Glomerular endothelial cell (primary cell): ENCODE measurements around the gene FNDC11. TPM values are rescaled to one million over a fixed set of nuclear protein-coding genes. Genes with fewer than 3 reads are reported as not detected.

Experiments used
- DNase-seq: peaks from one replicate; pipeline ENCODE4 v3.0.0-alpha.2; 2011; ENCODE audit warnings: low read depth, low spot score; ENCODE audit errors: extremely low read depth
- total RNA-seq: library from RNA; depleted of rRNA; stranded (reverse); fragments of >200 nt; gene quantifications from 2 replicates; pipeline ENCODE4 v1.2.3, GENCODE V29; 2015

Gene FNDC11
- total RNA-seq, 1 donor from 2014 or later, result 0.99 TPM

DNA sequence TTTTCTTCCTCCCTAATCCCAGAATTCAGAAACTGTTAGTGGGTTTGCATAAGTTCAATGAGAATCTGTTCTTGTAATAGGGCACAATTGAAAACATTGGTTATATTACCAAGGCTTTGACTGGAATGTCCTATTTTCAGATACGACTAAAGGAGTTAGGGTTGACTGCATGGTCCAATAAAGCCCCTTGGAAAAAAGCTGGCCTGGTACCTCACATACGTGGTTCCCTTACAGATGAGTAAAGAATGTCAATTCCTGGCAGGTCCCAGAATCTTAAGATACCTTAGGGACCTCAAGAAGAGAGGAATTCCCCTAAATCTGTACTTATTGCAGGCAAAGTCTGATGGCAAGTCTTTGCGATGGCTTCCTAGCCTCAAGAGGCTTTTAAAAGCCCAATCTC is 28.8 kb upstream of the FNDC11 start:
- no peak for DNase-seq

- DNase-seq, result no peak
Observed at GRCh38 chr20:63525971-63526370, 28.0 kb upstream of the FNDC11 start.

DNA sequence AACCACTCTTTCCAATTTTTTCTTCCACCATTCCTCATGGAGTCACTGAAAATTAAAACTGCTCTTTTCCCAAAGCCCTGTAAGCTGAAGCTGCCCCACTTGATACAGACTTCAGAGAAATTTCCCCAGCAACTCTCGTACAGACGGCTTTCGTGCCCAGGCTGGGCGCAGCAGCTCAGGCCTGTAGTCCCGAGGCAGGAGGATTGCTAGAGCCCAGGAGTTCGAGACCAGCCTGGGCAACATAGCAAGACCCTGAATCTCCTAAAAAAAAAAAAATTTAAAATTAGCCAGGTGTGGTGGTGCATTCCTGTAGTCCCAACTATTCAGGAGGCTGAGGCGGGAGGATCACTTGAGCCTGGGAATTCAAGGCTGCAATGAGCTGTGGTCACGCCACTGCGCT is 26.8 kb upstream of the FNDC11 start:
- DNase-seq, result no peak

GRCh38 chr20:63529180-63529860 is 24.6 kb upstream of the FNDC11 start:
- DNase-seq, result no peak

- DNase-seq, result no peak
Observed at GRCh38 chr20:63529861-63530787, 23.8 kb upstream of the FNDC11 start.

DNA sequence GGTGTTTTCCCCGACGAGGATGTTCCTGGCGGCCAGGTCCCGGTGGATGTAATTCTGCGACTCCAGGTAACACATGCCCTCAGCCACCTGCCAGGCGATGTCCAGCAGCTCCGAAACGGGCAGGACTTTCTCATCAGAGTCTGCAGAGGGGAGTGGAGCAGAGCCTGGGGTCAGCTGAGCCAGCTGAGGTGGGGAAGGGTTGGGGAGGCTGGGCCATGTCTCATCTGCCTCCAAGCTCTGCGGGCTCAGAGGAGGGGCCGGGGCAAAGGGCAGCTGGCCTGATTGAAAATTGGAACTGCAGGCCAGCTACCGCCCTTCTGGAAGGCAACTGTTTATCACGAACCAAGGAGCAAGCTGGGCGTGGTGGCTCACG is 23.2 kb upstream of the FNDC11 start:
- no peak for DNase-seq

GRCh38 chr20:63531686-63532448 is 22.1 kb upstream of the FNDC11 start:
- DNase-seq, result no peak

DNA sequence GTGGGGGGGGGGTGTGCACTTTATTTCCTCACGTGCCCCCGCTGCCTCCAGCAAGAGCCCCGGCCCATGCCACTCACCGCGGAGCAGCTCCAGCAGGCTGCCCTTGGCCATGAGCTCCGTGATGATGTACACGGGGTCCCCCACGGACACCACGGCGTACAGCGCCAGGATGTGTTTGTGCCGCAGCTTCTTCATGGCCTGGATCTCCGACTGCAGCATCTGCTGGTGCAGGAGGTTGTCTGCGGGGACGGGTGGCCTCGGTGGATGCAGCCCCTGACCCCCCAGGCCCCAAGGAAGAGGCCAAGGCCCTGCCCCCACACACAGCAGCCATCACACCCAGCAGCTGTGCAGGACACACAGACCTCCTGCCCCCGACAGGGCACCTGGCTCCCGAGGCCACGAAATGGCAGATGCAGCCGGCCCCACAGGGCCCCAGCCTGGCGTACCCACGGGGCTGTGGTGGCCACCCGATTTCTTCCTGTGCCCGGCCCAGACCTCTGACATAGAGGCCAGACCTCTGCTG is 21.4 kb upstream of the FNDC11 start:
- DNase-seq, result no peak

GRCh38 chr20:63533388-63533787 is 20.6 kb upstream of the FNDC11 start:
- no peak for DNase-seq

DNA sequence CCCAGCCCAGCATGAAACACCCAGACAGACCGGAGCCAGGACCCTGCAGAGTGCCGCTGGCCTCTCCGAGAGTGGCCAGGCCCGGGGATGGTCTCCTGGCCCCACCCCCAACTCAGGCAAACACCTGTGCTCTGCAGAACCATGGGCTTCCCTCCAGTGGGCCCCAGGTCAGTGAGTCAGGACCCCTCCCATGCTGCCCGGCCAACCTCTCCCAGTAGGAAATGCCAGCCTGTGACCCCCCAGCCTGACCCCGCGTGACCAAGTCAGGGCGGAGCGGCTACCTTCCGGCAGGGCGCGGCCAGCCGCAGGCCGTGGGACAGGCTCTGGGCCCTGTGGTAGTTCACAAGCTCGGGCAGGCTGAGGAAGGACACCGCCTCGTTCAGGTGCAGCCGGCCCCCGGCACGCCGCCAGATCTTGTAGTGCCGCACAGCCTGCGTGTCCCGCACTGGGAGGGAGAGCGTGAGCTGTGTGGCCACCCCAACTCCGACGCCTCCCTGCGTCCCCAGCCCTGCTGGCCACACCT is 20.0 kb upstream of the FNDC11 start:
- DNase-seq, result no peak

DNA sequence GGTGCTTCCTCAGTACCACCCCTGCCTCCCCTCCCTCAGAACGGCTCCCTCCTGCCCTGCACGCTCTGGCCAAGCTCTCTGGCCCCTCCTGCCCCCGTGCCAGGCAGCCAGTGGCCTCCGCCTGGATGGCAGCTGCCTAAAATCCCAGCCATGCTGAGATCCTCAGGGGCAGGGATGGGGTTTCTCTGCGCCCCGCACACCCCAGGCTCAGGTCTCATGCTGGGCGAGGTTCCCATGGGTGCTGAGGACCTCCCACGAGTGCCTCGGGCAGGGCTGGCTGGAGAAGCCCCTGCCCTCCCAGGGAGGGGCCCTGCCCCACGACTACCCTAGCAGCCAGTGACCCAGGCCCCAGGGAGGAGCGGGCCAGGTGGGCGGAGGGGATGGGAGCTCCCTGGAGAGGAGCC is 19.5 kb upstream of the FNDC11 start:
- DNase-seq, result no peak

DNA sequence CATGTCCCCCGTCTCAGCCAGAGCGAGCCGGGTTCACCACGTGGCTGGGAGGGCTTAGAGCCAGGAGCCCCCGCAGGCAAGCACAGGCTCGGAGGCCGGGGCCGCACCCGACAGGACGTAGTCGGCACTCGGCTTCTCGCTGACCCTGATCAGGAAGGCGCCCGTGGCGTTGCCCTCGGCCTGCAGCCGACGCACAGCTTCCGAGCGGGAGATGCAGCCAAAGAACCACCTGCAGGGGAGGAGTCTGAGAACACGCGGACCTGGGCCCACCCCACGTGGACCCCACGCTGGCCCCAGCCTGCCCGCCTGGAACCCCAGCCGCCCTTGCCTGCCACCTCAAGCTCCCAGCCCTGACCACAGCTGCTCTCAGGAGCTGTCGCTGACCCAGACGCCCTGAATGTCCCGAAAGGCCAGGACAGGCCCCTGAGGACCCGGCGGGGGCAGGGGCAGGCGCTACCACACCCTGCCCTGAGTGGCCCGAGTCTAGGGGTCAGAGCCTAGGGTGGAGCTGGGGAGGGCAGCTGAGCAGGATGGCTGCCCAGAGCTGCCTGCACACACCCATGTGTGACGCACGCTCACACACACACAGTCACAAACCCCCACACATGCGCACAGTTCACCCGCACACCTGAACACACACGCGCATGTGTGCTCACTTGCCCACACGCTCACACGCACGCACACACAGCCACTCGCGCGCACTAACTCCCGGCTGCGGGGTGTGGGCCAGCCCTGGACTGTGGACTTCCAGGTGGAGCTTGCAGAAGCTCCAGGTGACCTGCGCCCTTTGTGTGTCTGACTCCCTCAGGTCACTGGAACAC is 18.9 kb upstream of the FNDC11 start:
- DNase-seq, result no peak

DNA sequence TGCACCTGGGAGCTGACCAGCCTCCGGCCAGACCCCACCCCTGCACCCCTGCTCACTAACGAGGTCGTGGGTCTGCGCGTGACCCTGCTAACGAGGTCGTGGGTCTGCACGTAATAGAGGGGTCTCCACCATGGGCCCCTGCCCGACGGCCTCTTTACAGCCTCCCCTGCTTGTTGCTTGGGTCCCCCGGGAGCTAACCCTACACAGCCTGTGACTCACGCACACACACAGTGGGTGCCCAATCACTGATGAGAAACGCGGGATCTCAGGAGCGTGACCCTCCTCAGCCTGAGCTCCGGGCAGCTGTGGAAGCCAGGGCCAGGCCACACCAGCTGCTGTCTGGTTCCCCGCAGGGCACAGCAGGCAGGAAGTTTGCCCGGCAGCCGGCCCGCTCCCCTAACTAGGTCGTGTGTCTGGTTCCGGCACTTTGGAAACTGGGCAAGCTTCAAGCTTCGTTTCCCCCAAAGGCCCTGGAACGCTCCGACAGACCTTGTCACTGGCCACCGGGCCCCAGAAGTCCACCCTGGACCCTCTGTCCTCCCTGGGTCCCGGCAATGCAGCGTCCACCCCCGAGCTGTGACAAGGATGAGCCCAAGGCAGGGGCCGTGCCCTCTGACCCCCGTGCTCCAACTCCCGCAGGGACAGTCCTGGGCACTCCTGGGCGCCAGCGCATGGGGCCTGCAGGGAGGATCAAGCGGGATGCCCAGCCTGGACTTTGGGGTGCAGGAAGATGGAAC is 17.6 kb upstream of the FNDC11 start:
- DNase-seq, result no peak

DNA sequence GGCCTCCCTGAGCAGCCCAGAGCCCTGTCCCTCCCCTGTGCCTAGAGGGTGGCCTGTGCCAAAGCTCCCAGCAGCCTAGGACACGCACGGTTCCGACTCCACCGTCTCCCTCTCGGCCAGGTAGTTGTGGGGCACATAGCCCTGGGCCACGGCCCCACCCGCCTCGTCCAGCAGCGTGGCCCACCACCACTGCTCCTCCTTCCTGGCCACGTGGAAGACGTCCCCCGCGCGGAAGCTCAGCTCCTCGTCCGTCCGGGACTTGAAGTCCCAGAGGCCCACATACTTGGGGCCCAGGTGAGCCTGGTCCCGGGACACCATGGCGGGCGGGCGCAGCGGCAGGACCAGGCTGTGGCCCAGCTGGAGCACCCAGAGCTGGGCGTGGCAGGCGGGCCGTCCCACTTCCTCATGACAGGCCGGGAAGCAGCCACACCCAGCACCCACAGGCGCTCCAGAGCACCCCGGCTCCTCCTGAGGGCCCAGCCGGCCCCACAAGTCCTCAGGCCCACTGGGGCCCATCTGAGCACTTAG is 16.9 kb upstream of the FNDC11 start, which contains the start of gene PTK6:
TSS of gene PTK6 (minus strand) at position 380 of the 528 bp plus-strand sequence. CDS start at position 318, 62 bp downstream.
- DNase-seq, result no peak

- DNase-seq, result no peak
Observed at GRCh38 chr20:63537525-63538203, 16.3 kb upstream of the FNDC11 start.

GRCh38 chr20:63538204-63539091 is 15.5 kb upstream of the FNDC11 start:
- no peak for DNase-seq

GRCh38 chr20:63539092-63539430 is 14.9 kb upstream of the FNDC11 start:
- DNase-seq, result no peak
